GM19397 (cell line): ENCODE results near the gene SLC24A3.

Experiments
- ATAC-seq: cut with Tn5 transposase; IDR thresholded peaks from one replicate; pipeline ENCODE4 v1.9.1; 2021; ENCODE audit warnings: mild to moderate bottlenecking, moderate library complexity; ENCODE audit not compliant: unreplicated experiment

Gene SLC24A3

GRCh38 chr20:19269737-19270340 lies 57.4 kb downstream of the SLC24A3 start:
- ATAC-seq, result no peak

DNA sequence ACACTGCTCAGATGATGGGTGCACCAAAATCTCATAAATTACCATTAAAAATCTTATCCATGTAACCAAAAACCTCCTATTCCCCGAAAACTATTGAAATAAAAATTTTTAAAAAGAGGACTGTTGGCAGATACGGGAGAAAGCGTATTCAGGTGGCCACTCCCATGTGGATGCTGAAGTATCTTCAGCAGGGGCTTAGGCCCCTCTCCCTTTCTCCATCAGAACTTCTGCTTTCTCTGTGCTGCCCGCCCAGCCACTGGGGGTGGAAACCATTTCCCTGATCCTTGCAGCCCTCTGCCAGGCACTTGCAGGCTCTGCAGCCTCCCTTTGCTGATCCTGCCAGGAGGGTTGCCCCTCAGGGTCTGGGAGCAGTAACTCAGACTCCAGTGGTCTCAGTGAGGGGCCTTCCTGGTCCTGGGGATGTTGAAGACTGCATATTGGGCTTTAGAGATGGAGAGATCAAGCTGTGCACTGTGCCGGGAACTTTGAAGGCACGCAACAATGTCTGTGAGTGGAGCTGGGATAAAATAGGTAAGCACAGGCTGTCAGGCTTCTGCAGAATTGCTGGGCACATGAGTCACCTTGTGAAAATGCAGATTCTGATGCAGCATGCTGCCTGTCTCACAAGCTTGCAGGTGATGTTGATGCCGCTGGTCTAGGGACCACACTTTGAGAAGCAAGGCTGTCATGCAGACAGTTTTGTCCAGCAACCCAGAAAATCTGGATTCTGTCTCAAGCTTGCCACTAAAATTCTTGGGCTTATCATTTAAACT lies 59.6 kb downstream of the SLC24A3 start:
- no peak for ATAC-seq

- ATAC-seq, result no peak
These were observed 60.7 kb downstream of the SLC24A3 start for GRCh38 chr20:19272976-19273654.

- no peak for ATAC-seq
These were observed 61.6 kb downstream of the SLC24A3 start for GRCh38 chr20:19274001-19274400.

DNA sequence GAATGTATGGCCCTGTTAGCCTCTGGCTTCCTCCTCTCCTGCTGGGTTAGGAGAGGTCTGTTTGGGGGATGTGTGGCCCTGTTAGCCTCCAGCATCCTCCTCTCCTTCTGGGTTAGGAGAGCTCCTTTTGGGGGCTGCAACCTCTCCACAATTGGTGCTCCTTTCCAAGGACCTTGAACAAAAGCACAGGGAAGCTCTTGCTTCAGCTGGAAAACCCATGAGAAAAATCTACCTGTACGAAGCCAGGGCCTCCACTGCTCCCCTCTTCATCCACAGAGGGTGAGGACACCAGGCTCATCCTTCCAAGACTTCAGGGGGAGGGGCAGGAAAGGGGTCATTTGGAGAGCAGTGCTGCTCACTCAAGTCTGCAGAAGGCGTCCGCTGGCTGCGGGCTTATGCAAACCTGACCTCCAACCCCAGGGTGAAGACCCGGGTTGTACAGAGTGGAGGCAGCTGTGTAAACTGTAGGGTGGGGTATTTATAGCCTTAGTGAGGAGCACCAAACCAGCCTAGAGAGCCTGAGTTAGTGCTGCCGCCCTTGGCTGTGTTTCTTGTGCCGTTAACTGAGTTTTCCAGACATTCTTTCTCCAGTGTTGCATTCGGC lies 62.1 kb downstream of the SLC24A3 start:
- ATAC-seq, result no peak

DNA sequence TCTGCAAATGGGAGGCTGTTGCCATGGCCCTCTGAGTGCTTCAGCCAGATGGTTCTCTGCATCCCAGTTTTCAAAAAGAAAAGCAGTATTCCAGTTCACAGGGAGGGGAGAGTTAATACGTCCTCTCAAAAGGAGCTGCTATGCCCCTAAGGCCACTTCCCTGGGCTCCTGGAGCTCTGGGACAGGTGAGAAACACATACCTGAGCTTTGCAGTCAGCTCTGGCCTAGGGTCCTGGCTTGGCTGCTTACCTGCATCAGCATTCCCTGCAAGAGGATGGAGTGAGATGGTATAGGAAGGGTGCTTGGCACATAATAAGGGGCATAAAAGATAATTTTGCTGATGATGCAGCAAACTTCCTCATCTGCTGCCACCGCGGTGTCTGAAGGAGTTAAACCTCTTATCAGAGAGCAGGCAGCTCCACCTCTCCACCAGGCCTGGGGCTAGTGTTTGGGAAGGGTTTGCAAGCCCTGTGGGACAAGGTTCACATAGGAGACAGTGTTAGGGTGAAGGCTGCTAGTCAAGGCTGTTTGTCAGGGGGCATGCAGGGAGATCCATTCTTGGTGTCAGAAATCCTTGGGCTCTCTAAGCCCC lies 62.7 kb downstream of the SLC24A3 start:
- no peak for ATAC-seq

DNA sequence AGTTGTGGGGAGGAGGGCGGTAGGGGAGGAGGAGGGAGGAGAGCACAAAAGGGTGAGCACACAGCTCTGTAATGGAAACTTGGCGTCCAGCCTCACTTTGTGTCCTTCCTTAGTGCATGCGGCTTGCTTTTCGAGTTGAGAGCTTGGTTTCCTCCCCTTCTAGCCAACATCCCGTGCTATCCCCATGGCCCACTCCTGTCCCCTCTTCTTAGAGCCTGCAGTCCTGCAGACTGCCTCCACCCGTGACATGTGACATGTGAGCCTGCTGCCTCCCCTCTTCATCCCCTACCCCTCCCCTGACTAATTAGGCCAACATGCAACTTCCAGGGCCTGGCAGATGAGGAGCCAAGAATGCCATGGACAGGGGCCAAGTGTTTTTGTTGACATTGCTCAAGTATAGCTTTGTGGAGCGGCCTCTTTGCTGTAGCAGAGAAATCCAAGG lies 63.2 kb downstream of the SLC24A3 start:
- no peak for ATAC-seq

- ATAC-seq, result no peak
These were observed 64.9 kb downstream of the SLC24A3 start for GRCh38 chr20:19277381-19277780.

GRCh38 chr20:19283490-19284025 lies 71.1 kb downstream of the SLC24A3 start:
- ATAC-seq, result no peak

DNA sequence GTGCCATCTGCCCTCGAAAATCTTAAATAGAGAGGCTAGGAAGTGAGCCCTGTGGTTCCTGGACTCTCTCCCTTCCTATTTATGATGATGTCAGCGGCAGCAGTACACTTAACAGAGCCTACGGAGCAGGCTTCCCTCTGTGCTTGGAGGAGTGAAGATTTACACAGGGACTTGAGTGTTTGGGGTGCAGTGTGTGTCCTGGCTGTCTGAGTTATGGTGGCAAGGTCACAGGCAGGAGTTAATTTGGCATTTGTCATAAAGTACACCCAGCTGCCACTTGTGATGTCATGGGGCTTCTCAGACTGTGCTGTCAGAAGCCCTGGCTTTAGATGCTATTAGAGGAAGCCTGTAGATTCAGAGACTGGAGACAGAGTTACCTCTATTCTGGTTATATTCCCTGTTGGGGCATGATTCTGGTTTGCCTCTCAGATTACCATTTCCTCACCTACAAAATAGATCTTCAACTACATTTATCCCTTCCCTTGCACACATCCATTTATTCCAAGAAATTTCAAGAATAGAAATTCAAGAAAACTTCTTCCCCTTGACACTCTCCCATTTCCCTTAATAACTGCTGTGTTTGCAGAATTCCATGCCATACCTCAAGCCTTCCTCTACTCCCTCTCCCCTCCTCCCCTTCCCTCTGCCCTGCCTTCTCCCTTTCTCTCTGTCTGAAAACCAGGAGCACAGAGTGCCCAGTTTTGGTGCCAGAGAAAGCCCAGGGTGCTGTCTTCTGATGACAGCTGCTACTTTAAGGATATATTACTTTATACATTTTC lies 72.1 kb downstream of the SLC24A3 start:
- ATAC-seq, result no peak

- no peak for ATAC-seq
These were observed 73.0 kb downstream of the SLC24A3 start for GRCh38 chr20:19285436-19285835.

DNA sequence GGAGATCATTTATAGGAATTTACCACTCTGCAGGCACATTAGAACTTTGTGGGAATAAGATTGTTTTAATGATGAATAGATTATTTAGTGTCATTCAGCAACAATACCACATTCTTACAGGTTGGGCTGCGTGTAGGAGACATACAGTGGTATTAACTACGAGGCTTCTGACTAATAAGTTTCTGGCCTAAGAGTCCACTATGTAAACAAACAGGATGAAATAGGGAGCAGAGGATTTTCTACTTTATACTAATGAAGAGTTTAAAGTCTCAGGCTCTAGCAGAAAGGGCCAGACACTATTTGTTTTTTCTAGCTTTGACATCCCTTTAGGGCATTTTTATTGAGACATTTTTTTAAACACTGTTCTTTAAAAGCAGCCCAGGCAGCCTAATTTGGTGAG lies 75.6 kb downstream of the SLC24A3 start:
- ATAC-seq, result no peak

- no peak for ATAC-seq
These were observed 76.2 kb downstream of the SLC24A3 start for GRCh38 chr20:19288636-19289035.

GRCh38 chr20:19289451-19289850 lies 77.0 kb downstream of the SLC24A3 start:
- no peak for ATAC-seq

GRCh38 chr20:19291024-19291817 lies 78.8 kb downstream of the SLC24A3 start:
- no peak for ATAC-seq

GRCh38 chr20:19291818-19292132 lies 79.3 kb downstream of the SLC24A3 start:
- no peak for ATAC-seq

DNA sequence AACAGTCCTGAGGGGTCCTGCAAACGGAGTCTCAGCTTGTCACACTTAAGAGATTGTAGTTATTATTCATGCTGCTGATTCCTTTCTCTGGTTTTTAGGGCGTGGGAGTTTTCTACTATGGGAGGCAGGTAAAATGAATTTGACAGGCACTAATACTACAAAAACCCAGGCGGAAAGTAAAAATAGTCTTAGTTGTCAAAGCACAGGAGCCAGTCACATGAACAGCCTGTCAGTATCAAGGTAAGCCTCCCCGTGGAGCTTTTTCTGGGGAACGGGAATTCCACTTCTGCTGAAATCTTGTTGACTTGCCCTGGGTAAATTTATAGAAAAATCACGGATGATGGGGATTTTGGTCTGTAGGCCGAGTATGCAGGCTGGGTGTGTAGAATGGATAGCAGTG lies 79.8 kb downstream of the SLC24A3 start:
- no peak for ATAC-seq

DNA sequence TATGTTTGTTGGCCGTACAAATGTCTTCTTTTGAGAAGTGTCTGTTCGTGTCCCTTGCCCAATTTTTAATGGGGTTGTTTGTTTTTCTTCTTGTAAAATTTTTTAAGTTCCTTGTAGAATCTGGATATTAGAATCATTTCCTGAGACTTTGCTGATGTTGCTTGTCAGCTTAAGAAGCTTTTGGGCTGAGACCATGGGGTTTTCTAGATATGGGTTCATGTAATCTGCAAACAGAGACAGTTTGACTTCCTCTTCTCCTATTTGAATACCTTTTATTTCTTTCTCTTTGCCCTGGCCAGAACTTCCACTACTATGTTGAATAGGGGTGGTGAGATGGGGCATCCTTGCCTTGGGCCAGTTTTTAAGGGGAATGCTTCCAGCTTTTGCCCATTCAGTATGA lies 82.6 kb downstream of the SLC24A3 start:
- no peak for ATAC-seq

DNA sequence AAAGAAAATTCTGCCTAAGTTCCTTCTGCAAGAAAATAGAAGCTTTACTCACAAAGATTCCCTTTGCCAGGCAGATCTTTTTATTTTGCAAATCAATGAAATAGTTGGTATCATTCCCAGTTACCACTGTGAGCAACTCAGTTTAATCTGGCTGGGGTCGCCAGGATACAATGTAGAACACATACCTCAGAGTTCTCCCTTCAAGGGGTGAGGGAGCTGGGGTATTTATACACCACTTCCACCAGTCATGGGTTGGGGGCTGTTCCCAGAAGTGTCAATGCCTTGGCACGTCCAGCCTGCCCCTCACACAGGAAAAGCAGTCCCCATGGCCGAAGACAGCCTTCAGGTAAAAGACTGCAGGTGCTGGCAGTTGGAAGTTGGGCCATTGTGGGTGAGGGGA lies 86.2 kb downstream of the SLC24A3 start:
- ATAC-seq, result no peak

DNA sequence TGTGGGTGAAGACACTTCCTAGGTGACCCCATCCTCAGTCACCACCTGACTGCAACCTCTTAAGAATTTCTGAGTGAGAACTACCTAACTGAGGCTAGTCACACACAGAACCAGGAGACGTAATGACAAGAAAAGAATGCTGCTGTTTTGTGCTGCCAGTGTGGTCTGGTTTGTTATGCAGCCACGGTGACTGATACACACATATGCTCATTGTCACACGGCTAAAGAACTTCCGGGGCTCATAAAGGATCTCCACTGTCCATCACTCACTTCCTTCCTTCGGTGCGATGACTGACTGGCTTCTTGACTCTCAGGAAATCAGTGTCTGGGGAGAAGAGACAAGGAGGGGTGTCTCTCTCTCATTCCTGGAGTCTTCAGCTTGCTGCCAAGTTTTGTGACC lies 88.0 kb downstream of the SLC24A3 start:
- no peak for ATAC-seq
